GM18951 (cell line): ENCODE results near the gene BTBD6.

ENCODE experiments used
- POLR2A ChIP-seq: IDR thresholded peaks from 4 replicates; pipeline ENCODE4 v1.6.1; 2011; ENCODE audit warnings: mild to moderate bottlenecking; ENCODE audit not compliant: insufficient read length, insufficient read depth; ENCODE audit errors: extremely low read depth
- in situ Hi-C: fragments of 300-500 bp; cut with MboI; formaldehyde crosslinking; loops from one replicate; pipeline ENCODE4 v1.12.0; 2022; ENCODE audit warnings: low sequenced_read_pairs, mixed read lengths, inconsistent platforms; ENCODE audit not compliant: unreplicated experiment

BTBD6 gene

GRCh38 chr14:105252552-105253328, 4.4 kb downstream of the BTBD6 start:
- no peak for TF ChIP-seq POLR2A
- in situ Hi-C loops: no loop called here

- in situ Hi-C loops: no loop called here
- TF ChIP-seq POLR2A: no peak
Observed at GRCh38 chr14:105253329-105253682, 5.0 kb downstream of the BTBD6 start.

GRCh38 chr14:105255021-105255507, 6.7 kb downstream of the BTBD6 start:
- no peak for TF ChIP-seq POLR2A
- in situ Hi-C loops: no loop called here

- TF ChIP-seq POLR2A: no peak
- in situ Hi-C loops: no loop called here
Observed at GRCh38 chr14:105256292-105256960, 8.1 kb downstream of the BTBD6 start.

GRCh38 chr14:105257464-105257863, 9.1 kb downstream of the BTBD6 start:
- in situ Hi-C loops: no loop called here
- no peak for TF ChIP-seq POLR2A

- TF ChIP-seq POLR2A: no peak
Observed at GRCh38 chr14:105258846-105259245, 10.5 kb downstream of the BTBD6 start.

GRCh38 chr14:105260959-105261358, 12.6 kb downstream of the BTBD6 start:
- in situ Hi-C loops: loop anchor here (10.0 kb wide), 1 partner anchor 56 kb away; no protein-coding TSS in a partner anchor
- TF ChIP-seq POLR2A: no peak

More at GRCh38 chr14:105258846-105259245, 10.5 kb downstream of the BTBD6 start:
- in situ Hi-C loops: no loop called here

GRCh38 chr14:105261781-105262180, 13.4 kb downstream of the BTBD6 start:
- in situ Hi-C loops: loop anchor here (10.0 kb wide), 1 partner anchor 57 kb away; no protein-coding TSS in a partner anchor
- TF ChIP-seq POLR2A: no peak

GRCh38 chr14:105267820-105268548, 19.7 kb downstream of the BTBD6 start:
- TF ChIP-seq POLR2A: no peak
- in situ Hi-C loops: loop anchor here (10.0 kb wide), 1 partner anchor 63 kb away; no protein-coding TSS in a partner anchor

- TF ChIP-seq POLR2A: no peak
- in situ Hi-C loops: loop anchor here (10.0 kb wide), 1 partner anchor 64 kb away; no protein-coding TSS in a partner anchor
Observed at GRCh38 chr14:105268736-105269354, 20.5 kb downstream of the BTBD6 start.

- TF ChIP-seq POLR2A: no peak
- in situ Hi-C loops: loop anchor here (10.0 kb wide), 1 partner anchor 65 kb away; no protein-coding TSS in a partner anchor
Observed at GRCh38 chr14:105269405-105269804, 21.1 kb downstream of the BTBD6 start.

GRCh38 chr14:105271224-105271890, 23.0 kb downstream of the BTBD6 start:
- in situ Hi-C loops: no loop called here
- no peak for TF ChIP-seq POLR2A
